Liver (tissue), 2 donors: ENCODE measurements around the gene ELL.

Source experiments
- CTCF ChIP-seq: fragments of 150-350 bp; IDR thresholded peaks from 2 replicates; pipeline ENCODE4 v1.5.1; 2017; ENCODE audit warnings: improper control_type of control experiment, low read depth, low read length; ENCODE audit not compliant: missing input control
- MAX ChIP-seq: IDR thresholded peaks from 2 replicates; pipeline ENCODE4 v1.6.1; 2016; ENCODE audit warnings: antibody characterized with exemption
- donor health status: healthy.

DNA sequence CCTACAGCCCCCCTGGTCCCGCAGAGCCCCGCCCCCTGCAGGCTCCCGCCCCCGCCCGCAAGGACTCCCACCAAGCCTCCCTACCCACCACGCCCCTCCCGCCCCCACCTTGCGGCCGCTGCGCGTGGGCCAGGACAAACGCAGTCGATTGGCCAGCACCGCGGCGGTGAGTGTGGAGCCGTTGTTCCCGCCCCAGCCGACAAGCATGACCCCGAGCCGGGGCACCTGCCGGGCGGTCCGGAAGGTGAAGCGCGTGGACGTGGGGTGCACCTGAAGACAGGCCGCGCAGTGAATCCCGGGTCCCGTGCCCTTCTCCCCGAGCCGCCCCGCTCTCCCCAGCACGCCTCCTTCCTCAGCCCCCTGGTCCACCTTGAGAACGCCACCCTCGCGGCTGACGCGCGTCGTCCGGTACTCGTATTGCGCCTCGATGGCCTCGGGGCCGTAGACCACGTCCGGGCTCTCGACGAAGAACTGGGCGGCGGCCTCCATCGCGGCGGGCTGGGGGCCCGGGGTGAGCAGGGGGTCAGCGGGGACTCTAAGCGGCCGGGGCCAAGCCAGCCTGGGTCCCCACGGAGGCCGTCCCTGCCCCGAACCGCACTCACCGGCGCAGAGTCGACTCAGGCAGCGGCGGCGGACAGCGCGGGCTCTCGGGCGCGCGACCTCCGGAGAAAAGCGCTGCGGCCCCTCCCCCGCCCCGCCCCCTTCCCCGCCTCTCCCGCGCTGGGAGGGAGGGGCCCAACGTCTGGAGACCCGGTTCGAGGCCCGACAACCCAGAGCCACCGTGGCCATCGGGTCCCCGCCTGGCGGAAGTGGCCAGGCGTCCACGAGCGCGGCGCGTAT, 84.2 kb downstream of the ELL start, which contains the start of gene ISYNA1:
- TF ChIP-seq MAX (no peak), CTCF (no peak)
